K562 treated with DMSO at 1 percent for 24 hours (cell line): ENCODE data around the gene REG4. TPM values are rescaled to one million over a fixed set of nuclear protein-coding genes. Genes with fewer than 3 reads are reported as not detected.

Source experiments
- total RNA-seq: library from RNA; unstranded; fragments of 300-600 nt; gene quantifications from 2 replicates; pipeline ENCODE4 v1.2.3, GENCODE V29; 2022; ENCODE audit warnings: low read depth; ENCODE audit not compliant: insufficient read depth

REG4 gene
- total RNA-seq: not detected in 2 replicates

GRCh38 chr1:119811387-119811786 lies at the start of gene REG4:
Gene REG4, minus strand, starts transcription at chr1:119811460. Its CDS starts 2,691 bp downstream, at chr1:119808769.

GRCh38 chr1:119768778-119769177 lies 42.5 kb downstream of the REG4 start, which contains the start of gene HMGCS2:
Gene HMGCS2, minus strand, starts transcription at chr1:119768905. Its CDS starts 61 bp downstream, at chr1:119768844.

Other genes with a start within 250 kb of the REG4 start
- gene ZNF697, start 163.2 kb downstream of the REG4 start, total RNA-seq: 8.6 and 9.2 TPM in 2 replicates
- gene PHGDH, start 99.5 kb downstream of the REG4 start, total RNA-seq: 1,163 and 1,214 TPM in 2 replicates
- not detected in 2 replicates for gene HMGCS2, start 42.6 kb downstream of the REG4 start, total RNA-seq
- gene ADAM30, start 85.1 kb upstream of the REG4 start, total RNA-seq: not detected in 2 replicates